GM23338 (cell line): Measurements from ENCODE around the gene FOXD2. TPM values are rescaled to one million over a fixed set of nuclear protein-coding genes. Genes with fewer than 3 reads are reported as not detected.

Experiments
- ATAC-seq: fragments of 200-7000 bp; cut with Tn5 transposase; 3 replicates; pipeline ENCODE4 v1.9.1; 2020
- DNase-seq: peaks from one replicate; pipeline ENCODE4 v3.0.0-alpha.2; 2015; ENCODE audit warnings: low spot score
- H2AFZ ChIP-seq: fragments of 200-600 bp; sonication (generic); 2 replicates; pipeline ENCODE4 v1.8.0; 2016; ENCODE audit warnings: antibody characterized with exemption, mild to moderate bottlenecking, moderate library complexity
- H3F3A ChIP-seq: fragments of 200-600 bp; sonication (generic); replicated peaks from 2 replicates; pipeline ENCODE4 v1.8.0; 2017; ENCODE audit warnings: antibody characterized with exemption, mixed run types, low read depth
- H3K27ac ChIP-seq: fragments of 200-600 bp; sonication (generic); 2 replicates; pipeline ENCODE4 v1.6.1; 2016; ENCODE audit warnings: low read depth
- H3K27me3 ChIP-seq: fragments of 200-600 bp; sonication (generic); 2 replicates; pipeline ENCODE4 v1.8.0; 2016; ENCODE audit warnings: mild to moderate bottlenecking, mixed run types, moderate library complexity; ENCODE audit not compliant: insufficient read depth
- H3K36me3 ChIP-seq: fragments of 200-600 bp; sonication (generic); 2 replicates; pipeline ENCODE4 v1.8.0; 2016; ENCODE audit warnings: mild to moderate bottlenecking; ENCODE audit not compliant: insufficient read depth
- H3K4me1 ChIP-seq: fragments of 200-600 bp; sonication (generic); 2 replicates; pipeline ENCODE4 v1.8.0; 2016; ENCODE audit warnings: mild to moderate bottlenecking, moderate library complexity; ENCODE audit not compliant: insufficient read depth
- H3K4me2 ChIP-seq: fragments of 200-600 bp; sonication (generic); 2 replicates; pipeline ENCODE4 v1.7.1; 2017; ENCODE audit warnings: mixed run types
- H3K4me3 ChIP-seq: fragments of 200-600 bp; sonication (generic); 2 replicates; pipeline ENCODE4 v1.6.1; 2016; ENCODE audit warnings: mixed run types
- H3K79me2 ChIP-seq: fragments of 200-600 bp; sonication (generic); replicated peaks from 2 replicates; pipeline ENCODE4 v1.8.0; 2017; ENCODE audit warnings: mild to moderate bottlenecking; ENCODE audit not compliant: insufficient read depth
- H3K9me2 ChIP-seq: fragments of 200-600 bp; sonication (generic); 2 replicates; pipeline ENCODE4 v1.8.0; 2017; ENCODE audit not compliant: insufficient read depth
- H4K20me1 ChIP-seq: fragments of 200-600 bp; sonication (generic); replicated peaks from 2 replicates; pipeline ENCODE4 v1.8.0; 2017; ENCODE audit warnings: mild to moderate bottlenecking; ENCODE audit not compliant: insufficient read depth
- H3K27ac Mint-ChIP-seq: 2 replicates; pipeline ENCODE4 v1.8.0; 2020; ENCODE audit warnings: inconsistent platforms, mild to moderate bottlenecking, moderate library complexity, mixed read lengths
- H3K27me3 Mint-ChIP-seq: 3 replicates; pipeline ENCODE4 v1.8.0; 2022; ENCODE audit warnings: low read depth, mild to moderate bottlenecking, moderate library complexity, mixed read lengths, inconsistent platforms; ENCODE audit not compliant: insufficient read depth, poor library complexity
- H3K36me3 Mint-ChIP-seq: 3 replicates; pipeline ENCODE4 v1.8.0; 2021; ENCODE audit warnings: low read depth, mild to moderate bottlenecking, inconsistent platforms, moderate library complexity, mixed read lengths
- H3K4me1 Mint-ChIP-seq: 3 replicates; pipeline ENCODE4 v1.8.0; 2020; ENCODE audit warnings: mild to moderate bottlenecking, inconsistent platforms, mixed read lengths
- H3K4me3 Mint-ChIP-seq: 3 replicates; pipeline ENCODE4 v1.8.0; 2021; ENCODE audit warnings: moderate library complexity, mild to moderate bottlenecking, inconsistent platforms, mixed read lengths
- H3K9me3 Mint-ChIP-seq: 3 replicates; pipeline ENCODE4 v1.8.0; 2020; ENCODE audit warnings: moderate library complexity, mild to moderate bottlenecking, inconsistent platforms, mixed read lengths
- ETS1 ChIP-seq: IDR thresholded peaks from 2 replicates; pipeline ENCODE4 v1.6.1; 2016; ENCODE audit warnings: antibody characterized with exemption
- EZH2 ChIP-seq: fragments of 200-600 bp; sonication (generic); IDR thresholded peaks from one replicate; pipeline ENCODE4 v1.8.0; 2017; ENCODE audit warnings: antibody characterized with exemption, mild to moderate bottlenecking, low read depth; ENCODE audit not compliant: unreplicated experiment
- EZH2phosphoT487 ChIP-seq: fragments of 200-600 bp; sonication (generic); IDR thresholded peaks from one replicate; pipeline ENCODE4 v1.8.1; 2018; ENCODE audit warnings: antibody characterized with exemption; ENCODE audit not compliant: unreplicated experiment
- NANOG ChIP-seq: IDR thresholded peaks from 2 replicates; pipeline ENCODE4 v1.6.1; 2016; ENCODE audit warnings: antibody characterized with exemption, borderline replicate concordance
- ZNF114 ChIP-seq: fragments of 250-450 bp; sonication (Bioruptor Pico); IDR thresholded peaks from 2 replicates; pipeline ENCODE4 v1.5.0; 2020; ENCODE audit warnings: mild to moderate bottlenecking, moderate library complexity
- ZNF331 ChIP-seq: fragments of 250-450 bp; sonication (Bioruptor Pico); IDR thresholded peaks from 2 replicates; pipeline ENCODE4 v1.5.0; 2020; ENCODE audit warnings: low read depth, mild to moderate bottlenecking, moderate library complexity
- polyA plus RNA-seq: library from polyadenylated mRNA; unstranded; fragments of >200 nt; fragmentation: Nextera tagmentation; extraction: Ambion mirVana; gene quantifications from 2 replicates; pipeline ENCODE4 v1.2.1, GENCODE V29; 2016
- total RNA-seq: library from RNA; depleted of rRNA; stranded (reverse); fragments of >200 nt; shearing (Covaris generic); gene quantifications from 2 replicates; pipeline ENCODE4 v1.2.3, GENCODE V29; 2014
- TF ChIP-seq, protein P1 (sequence below): fragments of 250-450 bp; sonication (Bioruptor Pico); IDR thresholded peaks from 2 replicates; pipeline ENCODE4 v1.5.0; 2020; ENCODE audit warnings: mild to moderate bottlenecking, moderate library complexity

FOXD2 gene
- total and polyA plus RNA-seq, 2 experiments from 2014 or later: 0.28 TPM; not detected in 1

DNA sequence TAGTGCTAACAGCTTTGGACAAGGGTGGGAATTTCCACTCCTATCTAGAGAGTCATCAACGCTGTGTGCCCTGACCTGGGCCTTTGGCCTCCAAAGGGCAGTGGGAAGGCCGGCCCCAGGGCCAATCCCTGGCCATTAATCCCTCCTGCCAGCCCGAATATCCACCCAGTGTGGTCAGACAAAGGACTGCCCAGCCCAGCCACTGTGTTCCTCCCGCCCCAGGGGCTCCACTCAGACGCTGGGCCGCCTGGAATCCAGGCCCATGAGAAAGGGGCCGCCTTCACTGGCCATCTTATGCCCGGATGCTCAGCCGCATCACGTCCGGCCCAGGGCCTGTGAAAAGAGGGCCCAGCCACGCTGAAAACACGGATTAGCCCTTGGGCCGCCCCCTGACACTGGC is 25.4 kb upstream of the FOXD2 start (continued):
- TF ChIP-seq, protein P1, sequence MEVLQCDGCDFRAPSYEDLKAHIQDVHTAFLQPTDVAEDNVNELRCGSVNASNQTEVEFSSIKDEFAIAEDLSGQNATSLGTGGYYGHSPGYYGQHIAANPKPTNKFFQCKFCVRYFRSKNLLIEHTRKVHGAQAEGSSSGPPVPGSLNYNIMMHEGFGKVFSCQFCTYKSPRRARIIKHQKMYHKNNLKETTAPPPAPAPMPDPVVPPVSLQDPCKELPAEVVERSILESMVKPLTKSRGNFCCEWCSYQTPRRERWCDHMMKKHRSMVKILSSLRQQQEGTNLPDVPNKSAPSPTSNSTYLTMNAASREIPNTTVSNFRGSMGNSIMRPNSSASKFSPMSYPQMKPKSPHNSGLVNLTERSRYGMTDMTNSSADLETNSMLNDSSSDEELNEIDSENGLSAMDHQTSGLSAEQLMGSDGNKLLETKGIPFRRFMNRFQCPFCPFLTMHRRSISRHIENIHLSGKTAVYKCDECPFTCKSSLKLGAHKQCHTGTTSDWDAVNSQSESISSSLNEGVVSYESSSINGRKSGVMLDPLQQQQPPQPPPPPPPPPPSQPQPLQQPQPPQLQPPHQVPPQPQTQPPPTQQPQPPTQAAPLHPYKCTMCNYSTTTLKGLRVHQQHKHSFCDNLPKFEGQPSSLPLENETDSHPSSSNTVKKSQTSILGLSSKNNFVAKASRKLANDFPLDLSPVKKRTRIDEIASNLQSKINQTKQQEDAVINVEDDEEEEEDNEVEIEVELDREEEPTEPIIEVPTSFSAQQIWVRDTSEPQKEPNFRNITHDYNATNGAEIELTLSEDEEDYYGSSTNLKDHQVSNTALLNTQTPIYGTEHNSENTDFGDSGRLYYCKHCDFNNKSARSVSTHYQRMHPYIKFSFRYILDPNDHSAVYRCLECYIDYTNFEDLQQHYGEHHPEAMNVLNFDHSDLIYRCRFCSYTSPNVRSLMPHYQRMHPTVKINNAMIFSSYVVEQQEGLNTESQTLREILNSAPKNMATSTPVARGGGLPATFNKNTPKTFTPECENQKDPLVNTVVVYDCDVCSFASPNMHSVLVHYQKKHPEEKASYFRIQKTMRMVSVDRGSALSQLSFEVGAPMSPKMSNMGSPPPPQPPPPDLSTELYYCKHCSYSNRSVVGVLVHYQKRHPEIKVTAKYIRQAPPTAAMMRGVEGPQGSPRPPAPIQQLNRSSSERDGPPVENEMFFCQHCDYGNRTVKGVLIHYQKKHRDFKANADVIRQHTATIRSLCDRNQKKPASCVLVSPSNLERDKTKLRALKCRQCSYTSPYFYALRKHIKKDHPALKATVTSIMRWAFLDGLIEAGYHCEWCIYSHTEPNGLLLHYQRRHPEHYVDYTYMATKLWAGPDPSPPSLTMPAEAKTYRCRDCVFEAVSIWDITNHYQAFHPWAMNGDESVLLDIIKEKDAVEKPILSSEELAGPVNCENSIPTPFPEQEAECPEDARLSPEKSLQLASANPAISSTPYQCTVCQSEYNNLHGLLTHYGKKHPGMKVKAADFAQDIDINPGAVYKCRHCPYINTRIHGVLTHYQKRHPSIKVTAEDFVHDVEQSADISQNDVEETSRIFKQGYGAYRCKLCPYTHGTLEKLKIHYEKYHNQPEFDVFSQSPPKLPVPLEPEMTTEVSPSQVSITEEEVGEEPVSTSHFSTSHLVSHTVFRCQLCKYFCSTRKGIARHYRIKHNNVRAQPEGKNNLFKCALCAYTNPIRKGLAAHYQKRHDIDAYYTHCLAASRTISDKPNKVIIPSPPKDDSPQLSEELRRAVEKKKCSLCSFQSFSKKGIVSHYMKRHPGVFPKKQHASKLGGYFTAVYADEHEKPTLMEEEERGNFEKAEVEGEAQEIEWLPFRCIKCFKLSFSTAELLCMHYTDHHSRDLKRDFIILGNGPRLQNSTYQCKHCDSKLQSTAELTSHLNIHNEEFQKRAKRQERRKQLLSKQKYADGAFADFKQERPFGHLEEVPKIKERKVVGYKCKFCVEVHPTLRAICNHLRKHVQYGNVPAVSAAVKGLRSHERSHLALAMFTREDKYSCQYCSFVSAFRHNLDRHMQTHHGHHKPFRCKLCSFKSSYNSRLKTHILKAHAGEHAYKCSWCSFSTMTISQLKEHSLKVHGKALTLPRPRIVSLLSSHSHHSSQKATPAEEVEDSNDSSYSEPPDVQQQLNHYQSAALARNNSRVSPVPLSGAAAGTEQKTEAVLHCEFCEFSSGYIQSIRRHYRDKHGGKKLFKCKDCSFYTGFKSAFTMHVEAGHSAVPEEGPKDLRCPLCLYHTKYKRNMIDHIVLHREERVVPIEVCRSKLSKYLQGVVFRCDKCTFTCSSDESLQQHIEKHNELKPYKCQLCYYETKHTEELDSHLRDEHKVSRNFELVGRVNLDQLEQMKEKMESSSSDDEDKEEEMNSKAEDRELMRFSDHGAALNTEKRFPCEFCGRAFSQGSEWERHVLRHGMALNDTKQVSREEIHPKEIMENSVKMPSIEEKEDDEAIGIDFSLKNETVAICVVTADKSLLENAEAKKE (CRISPR knock-in tag): no peak
- TF ChIP-seq ZNF114 (CRISPR knock-in tag): no peak

- peak within 1 kb of the TSS; percentile 74 for H3K4me3 Mint-ChIP-seq
- ATAC-seq (peak; percentile 8), DNase-seq (peak; percentile 47)
- peaks cover 65% of the 10 kb centered on the region for H3K27me3 Mint-ChIP-seq
- Histone ChIP-seq H3K9me2 (no peaks in the 10 kb centered on the region), H3K4me3 (peak within 1 kb of the TSS; percentile 56), H2AFZ (peak within 1 kb of the TSS; percentile 59; the same call in 1 of the 2 replicates), H3K36me3 (no peaks in the 10 kb centered on the region), H3F3A (no peaks in the 10 kb centered on the region), H3K27me3 (peaks cover 82% of the 10 kb centered on the region), H3K79me2 (no peaks in the 10 kb centered on the region), H3K4me1 (no peaks in the 10 kb centered on the region; the same call in 1 of the 2 replicates), H3K27ac (no peak within 1 kb of the TSS), H3K4me2 (peak within 1 kb of the TSS; percentile 72), H4K20me1 (no peaks in the 10 kb centered on the region)
- H3K27ac Mint-ChIP-seq: no peak within 1 kb of the TSS
- peaks cover 6% of the 10 kb centered on the region; the same call in 1 of the 3 replicates for H3K36me3 Mint-ChIP-seq
- TF ChIP-seq, protein P1 (CRISPR knock-in tag): no peak
- no peak for TF ChIP-seq ZNF331 (CRISPR knock-in tag)
- TF ChIP-seq ETS1: no peak
- no peak for TF ChIP-seq NANOG
- no peak for TF ChIP-seq ZNF114 (CRISPR knock-in tag)
- TF ChIP-seq EZH2: peak; percentile 79
- TF ChIP-seq EZH2phosphoT487: peak; percentile 62
- H3K9me3 Mint-ChIP-seq: no peaks in the 10 kb centered on the region; the same call in 1 of the 3 replicates
- peaks cover 11% of the 10 kb centered on the region for H3K4me1 Mint-ChIP-seq
Measured at GRCh38 chr1:47415728-47416318, 22.0 kb upstream of the FOXD2 start, which contains the start of gene FOXE3. TSS of gene FOXE3 (plus strand) at chr1:47416285. CDS start at chr1:47416316, 31 bp downstream.
